ENCODE data around the gene ERCC8.

GRCh38 chr5:60846298-60846697 lies 98.6 kb downstream of the ERCC8 start:
- TF ChIP-seq CTCF (IDR thresholded peaks at IDR 0.05 in 8 of 11, conservative IDR thresholded peaks at IDR 0.05 in 3 of 11), result no peak
- TF ChIP-seq POLR2AphosphoS5 (IDR thresholded peaks at IDR 0.05), result no peak

All from spleen (tissue), 7 donors.